Body of pancreas (tissue), 4 donors: ENCODE data around the gene BPIFB6. TPM values are rescaled to one million over a fixed set of nuclear protein-coding genes. Genes with fewer than 3 reads are reported as not detected.

Experiments
- ATAC-seq: fragments of 150-250 bp; one replicate; pipeline ENCODE4 v1.9.1; 2016
- DNase-seq, 4 donors: peaks; one replicate each; pipeline ENCODE4 v3.0.0-alpha.2; 2019
- H3K27ac ChIP-seq, 4 donors: fragments of 200-600 bp; sonication (generic); 1 replicate in 3 of 4; 2 replicates in 1 of 4; pipeline versions ENCODE4 v1.5.1 to v1.6.1; 2016 to 2019; ENCODE audit warnings: mild to moderate bottlenecking in 1 of 4, mixed read lengths in 1 of 4, moderate library complexity in 1 of 4
- H3K27me3 ChIP-seq, 2 donors: fragments of 200-600 bp; sonication (generic); one replicate each; pipeline ENCODE4 v1.6.0; 2016; ENCODE audit warnings: mild to moderate bottlenecking in 1 of 2
- H3K36me3 ChIP-seq, 2 donors: fragments of 200-600 bp; sonication (generic); replicated peaks in 1 of 2; 2 replicates each; pipeline ENCODE4 v1.5.1; 2016; ENCODE audit warnings: low read depth in 2 of 2; ENCODE audit not compliant: insufficient read depth in 1 of 2
- H3K4me1 ChIP-seq: fragments of 200-600 bp; sonication (generic); one replicate; pipeline ENCODE4 v1.6.0; 2016
- H3K4me3 ChIP-seq, 2 donors: fragments of 200-600 bp; sonication (generic); 1 replicate in 1 of 2; 2 replicates in 1 of 2; pipeline ENCODE4 v1.5.1; 2016 to 2019
- H3K9me3 ChIP-seq, 3 donors: fragments of 200-600 bp; sonication (generic); 1 replicate in 2 of 3; 2 replicates in 1 of 3; pipeline ENCODE4 v1.5.1; 2016
- CTCF ChIP-seq, 7 experiments: fragments of 450-650 bp in 4 of 7; fragments of 200-600 bp in 3 of 7; sonication (generic) in 3 of 7; IDR thresholded peaks; one replicate each; pipeline ENCODE4 v1.5.1; 2016 to 2019; ENCODE audit warnings: antibody characterized with exemption in 7 of 7
- POLR2A ChIP-seq, 3 donors: fragments of 450-650 bp; IDR thresholded peaks; one replicate each; pipeline ENCODE4 v1.6.1; 2016; ENCODE audit warnings: antibody characterized with exemption in 3 of 3, mild to moderate bottlenecking in 2 of 3
- WGBS, 2 donors: methylation state at CpG; one replicate each; pipeline ENCODE4 v1.1.5; 2017; 5-methylcytosine and 5-hydroxymethylcytosine counted together
- intact Hi-C: fragments of 100-400 bp; cut with DNase I; formaldehyde crosslinking; loops from one replicate; pipeline ENCODE4 v1.15.1; 2023
- total RNA-seq, 2 donors: library from RNA; depleted of rRNA; stranded (reverse); fragments of >200 nt; gene quantifications; one replicate each; pipeline ENCODE4 v1.1.0, GENCODE V29; 2016

BPIFB6 gene
- total RNA-seq, 2 donors from 2014 or later, result not detected

GRCh38 chr20:33068251-33068939 is 36.9 kb downstream of the BPIFB6 start:
- Histone ChIP-seq H3K27me3 (no peaks in the 10 kb centered on the region), H3K9me3 (no peaks in the 10 kb centered on the region), H3K4me1 (no peaks in the 10 kb centered on the region), H3K4me3 (no peak overlapping the region), H3K36me3 (no peaks in the 10 kb centered on the region), H3K27ac (no peak overlapping the region)
- intact Hi-C loops, result no loop called here
- ATAC-seq (no peak), DNase-seq (no peak)
- no peak for TF ChIP-seq CTCF (IDR thresholded peaks at IDR 0.05)
- no peak for TF ChIP-seq POLR2A (IDR thresholded peaks at IDR 0.05)
- WGBS, 2 donors, result 73 to 79% methylated on average over 10 to 12 of the region's 12 CpGs

DNA sequence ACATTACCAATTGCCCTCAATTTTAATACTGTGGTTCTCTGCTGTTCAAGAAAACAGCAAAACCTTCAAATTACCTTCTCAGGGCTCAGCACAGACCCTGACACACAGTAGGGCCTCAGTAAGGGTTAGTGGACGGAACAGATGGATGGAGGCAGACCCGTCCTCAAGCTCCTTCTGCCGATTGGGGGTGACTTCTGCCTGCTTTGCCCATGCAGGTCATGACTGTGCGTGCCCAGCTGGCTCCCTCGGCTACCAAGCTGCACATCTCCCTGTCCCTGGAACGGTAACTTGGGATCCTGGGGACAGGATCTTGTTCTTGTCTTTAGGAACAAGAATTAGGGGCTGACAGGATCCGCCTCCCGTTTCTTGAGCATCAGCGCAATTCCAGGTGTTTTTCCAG is 38.2 kb downstream of the BPIFB6 start:
- ATAC-seq (no peak), DNase-seq (no peak)
- intact Hi-C loops, result no loop called here
- TF ChIP-seq POLR2A (IDR thresholded peaks at IDR 0.05), result no peak
- TF ChIP-seq CTCF (IDR thresholded peaks at IDR 0.05), result no peak
- Histone ChIP-seq H3K36me3 (no peaks in the 10 kb centered on the region), H3K9me3 (no peaks in the 10 kb centered on the region), H3K27ac (no peak overlapping the region), H3K4me1 (no peaks in the 10 kb centered on the region), H3K4me3 (no peak overlapping the region), H3K27me3 (no peaks in the 10 kb centered on the region)
- WGBS, 2 donors, result 65 to 72% methylated on average over 9 of the region's 9 CpGs

DNA sequence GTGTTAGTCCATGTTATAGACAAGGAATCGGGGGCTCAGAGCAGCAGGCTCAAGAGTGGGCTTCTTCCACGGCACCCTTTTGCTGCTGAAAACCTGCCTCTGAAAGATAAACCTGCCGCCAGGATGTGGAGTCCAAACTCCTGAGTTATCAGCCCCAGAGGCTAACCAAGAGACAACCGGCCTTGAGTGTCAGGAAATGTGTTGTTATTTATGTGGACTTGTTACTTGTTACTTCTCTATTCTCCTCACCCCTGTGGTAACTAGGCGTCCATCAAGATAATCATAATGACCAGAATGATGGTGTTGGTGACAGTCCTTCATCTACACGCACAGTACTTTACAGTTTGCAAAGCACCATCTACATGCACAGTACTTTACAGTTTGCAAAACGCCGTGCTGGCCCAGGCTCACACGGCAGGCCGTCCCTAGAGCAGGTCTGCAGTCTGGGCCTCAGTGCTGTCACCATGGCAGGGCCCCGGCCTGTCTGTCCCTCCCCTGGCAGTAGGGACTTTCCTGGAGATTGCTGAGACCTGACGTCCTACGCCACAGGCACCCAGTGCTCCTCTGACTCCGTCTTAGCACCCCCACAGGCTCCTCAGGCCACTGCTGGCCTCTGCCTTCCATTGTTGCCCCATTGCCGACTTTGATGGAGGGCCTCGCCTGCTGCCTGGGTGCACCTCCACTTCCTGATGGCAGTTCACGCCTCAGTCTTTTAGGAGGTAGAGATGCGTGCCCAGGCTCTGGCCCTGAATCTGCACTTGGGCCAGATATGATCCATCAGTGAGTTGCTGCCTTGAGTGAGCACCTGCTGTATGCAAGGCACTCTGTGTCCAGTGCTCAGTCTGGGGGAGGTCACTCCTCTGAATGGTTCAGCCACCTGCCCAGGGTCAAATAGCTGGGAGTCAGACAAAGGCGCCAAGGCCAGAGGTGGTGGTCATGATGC is 38.9 kb downstream of the BPIFB6 start:
- no peak for TF ChIP-seq CTCF (IDR thresholded peaks at IDR 0.05)
- TF ChIP-seq POLR2A (IDR thresholded peaks at IDR 0.05), result no peak
- H3K27me3 ChIP-seq, result no peaks in the 10 kb centered on the region
- no peaks in the 10 kb centered on the region for H3K36me3 ChIP-seq
- H3K4me3 ChIP-seq, result no peak overlapping the region
- no peak for ATAC-seq
- WGBS, 2 donors, result 64 to 82% methylated on average over 14 to 19 of the region's 19 CpGs
- H3K27ac ChIP-seq, result no peak overlapping the region
- intact Hi-C loops, result no loop called here
- no peaks in the 10 kb centered on the region for H3K9me3 ChIP-seq
- DNase-seq, result no peak
- no peaks in the 10 kb centered on the region for H3K4me1 ChIP-seq

DNA sequence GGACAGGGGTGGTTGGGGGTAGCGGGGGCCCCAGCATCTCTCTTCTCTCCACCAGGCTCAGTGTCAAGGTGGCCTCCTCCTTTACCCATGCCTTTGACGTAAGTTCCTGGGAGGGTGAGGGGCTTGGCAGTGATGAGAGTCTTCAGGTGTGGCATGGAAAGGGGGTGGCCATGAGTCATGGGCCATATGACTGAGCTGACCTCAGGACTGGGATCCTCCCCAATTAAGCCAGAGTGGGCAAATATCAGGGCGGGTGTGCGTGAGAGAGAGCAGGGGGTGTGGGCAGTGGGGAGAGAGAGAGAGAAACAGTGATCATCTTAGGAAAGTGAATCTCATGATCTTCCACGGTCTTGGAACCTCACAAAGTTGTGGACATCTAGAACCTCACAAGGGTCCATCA is 39.8 kb downstream of the BPIFB6 start:
- intact Hi-C loops, result no loop called here

More for the DNA sequence above, 39.8 kb downstream of the BPIFB6 start:
- H3K27ac ChIP-seq, result no peak overlapping the region
- no peak for ATAC-seq
- H3K36me3 ChIP-seq, result no peaks in the 10 kb centered on the region
- no peak overlapping the region for H3K4me3 ChIP-seq
- WGBS, 2 donors, result 78 to 81% methylated on average over 5 of the region's 5 CpGs
- no peak for DNase-seq
- no peaks in the 10 kb centered on the region for H3K4me1 ChIP-seq
- H3K9me3 ChIP-seq, result no peaks in the 10 kb centered on the region
- H3K27me3 ChIP-seq, result no peaks in the 10 kb centered on the region
- TF ChIP-seq POLR2A (IDR thresholded peaks at IDR 0.05) (no peak), CTCF (IDR thresholded peaks at IDR 0.05) (no peak)
